ENCODE measurements around the gene HOXA6.

Gene HOXA6

GRCh38 chr7:27172823-27173510, 25.4 kb upstream of the HOXA6 start:
- no peak for DNase-seq

- no peak for DNase-seq
Observed at GRCh38 chr7:27172315-27172774, 24.8 kb upstream of the HOXA6 start.

GRCh38 chr7:27171637-27172314, 24.2 kb upstream of the HOXA6 start:
- no peak for DNase-seq

- DNase-seq = no peak
Observed at GRCh38 chr7:27171325-27171636, 23.7 kb upstream of the HOXA6 start.

GRCh38 chr7:27170426-27171324, 23.1 kb upstream of the HOXA6 start:
- no peak for DNase-seq

- DNase-seq = no peak
Observed at GRCh38 chr7:27169658-27170425, 22.3 kb upstream of the HOXA6 start.

GRCh38 chr7:27168265-27168947, 20.8 kb upstream of the HOXA6 start:
- no peak for DNase-seq

- DNase-seq = no peak
Observed at GRCh38 chr7:27167916-27168264, 20.3 kb upstream of the HOXA6 start.

GRCh38 chr7:27166531-27167505, 19.2 kb upstream of the HOXA6 start:
- no peak for DNase-seq

GRCh38 chr7:27165996-27166530, 18.5 kb upstream of the HOXA6 start:
- DNase-seq = no peak

GRCh38 chr7:27165089-27165995, 17.8 kb upstream of the HOXA6 start, which contains the start of gene HOXA9:
HOXA9 (minus strand) TSS chr7:27165537; CDS start chr7:27165457, 80 bp downstream.
- DNase-seq = no peak

GRCh38 chr7:27164367-27165088, 17.0 kb upstream of the HOXA6 start:
- no peak for DNase-seq

GRCh38 chr7:27164045-27164366, 16.4 kb upstream of the HOXA6 start:
- DNase-seq = no peak

- no peak for DNase-seq
Observed at GRCh38 chr7:27163288-27164044, 15.9 kb upstream of the HOXA6 start.

- DNase-seq = no peak
Observed at GRCh38 chr7:27162561-27163287, 15.2 kb upstream of the HOXA6 start.

GRCh38 chr7:27161721-27162560, 14.4 kb upstream of the HOXA6 start:
- DNase-seq = no peak

Data from T-helper 9 cell (primary cell).